Endothelial cell of umbilical vein (primary cell): ENCODE measurements around the gene DCHS1.

ENCODE experiments used
- EZH2 ChIP-seq: IDR thresholded peaks from 2 replicates; pipeline ENCODE4 v1.6.1; 2012; ENCODE audit warnings: borderline replicate concordance, low read depth, mild to moderate bottlenecking, moderate library complexity, low read length, inconsistent platforms; ENCODE audit not compliant: severe bottlenecking
- POLR2A ChIP-seq: IDR thresholded peaks from 2 replicates; pipeline ENCODE4 v1.6.1; 2012; ENCODE audit warnings: low read depth, mild to moderate bottlenecking, control low read depth, low read length
- TF ChIP-seq, protein P1 (sequence below): IDR thresholded peaks from 2 replicates; pipeline ENCODE4 v1.6.1; 2011; ENCODE audit not compliant: insufficient read depth, insufficient read length
- TF ChIP-seq, protein P2 (sequence below), 2 donors: IDR thresholded peaks; 1 replicate in 1 of 2; 2 replicates in 1 of 2; pipeline ENCODE4 v1.5.1; 2011; ENCODE audit warnings: low read length in 2 of 2, mild to moderate bottlenecking in 2 of 2, moderate library complexity in 2 of 2, control low read depth in 1 of 2, inconsistent platforms in 1 of 2, low read depth in 1 of 2; ENCODE audit not compliant: insufficient read depth in 1 of 2; ENCODE audit errors: extremely low read depth in 1 of 2

- TF ChIP-seq, protein P1, sequence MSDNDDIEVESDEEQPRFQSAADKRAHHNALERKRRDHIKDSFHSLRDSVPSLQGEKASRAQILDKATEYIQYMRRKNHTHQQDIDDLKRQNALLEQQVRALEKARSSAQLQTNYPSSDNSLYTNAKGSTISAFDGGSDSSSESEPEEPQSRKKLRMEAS, result no peak
- TF ChIP-seq, protein P2, sequence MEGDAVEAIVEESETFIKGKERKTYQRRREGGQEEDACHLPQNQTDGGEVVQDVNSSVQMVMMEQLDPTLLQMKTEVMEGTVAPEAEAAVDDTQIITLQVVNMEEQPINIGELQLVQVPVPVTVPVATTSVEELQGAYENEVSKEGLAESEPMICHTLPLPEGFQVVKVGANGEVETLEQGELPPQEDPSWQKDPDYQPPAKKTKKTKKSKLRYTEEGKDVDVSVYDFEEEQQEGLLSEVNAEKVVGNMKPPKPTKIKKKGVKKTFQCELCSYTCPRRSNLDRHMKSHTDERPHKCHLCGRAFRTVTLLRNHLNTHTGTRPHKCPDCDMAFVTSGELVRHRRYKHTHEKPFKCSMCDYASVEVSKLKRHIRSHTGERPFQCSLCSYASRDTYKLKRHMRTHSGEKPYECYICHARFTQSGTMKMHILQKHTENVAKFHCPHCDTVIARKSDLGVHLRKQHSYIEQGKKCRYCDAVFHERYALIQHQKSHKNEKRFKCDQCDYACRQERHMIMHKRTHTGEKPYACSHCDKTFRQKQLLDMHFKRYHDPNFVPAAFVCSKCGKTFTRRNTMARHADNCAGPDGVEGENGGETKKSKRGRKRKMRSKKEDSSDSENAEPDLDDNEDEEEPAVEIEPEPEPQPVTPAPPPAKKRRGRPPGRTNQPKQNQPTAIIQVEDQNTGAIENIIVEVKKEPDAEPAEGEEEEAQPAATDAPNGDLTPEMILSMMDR (IDR thresholded peaks at IDR 0.05; ENCODE audit: extremely low read depth in 1 of 2, insufficient read depth in 1 of 2, low read depth in 1 of 2, low read length in 2 of 2), result no peak
- no peak for TF ChIP-seq POLR2A
- TF ChIP-seq EZH2, result no peak
Measured at GRCh38 chr11:6640036-6640984, 15.3 kb downstream of the DCHS1 start.
